GM18873 (cell line): ENCODE measurements around the gene CENPC.
A peak's percentile ranks its signal among the peaks of the same experiment; 100 is the strongest.
"Not testable (repeated sequence)": the region's sequence is repeated elsewhere in the genome, so short reads cannot be mapped to it uniquely, and the experiment has no call there.

Experiments used
- ATAC-seq: cut with Tn5 transposase; IDR thresholded peaks from one replicate; pipeline ENCODE4 v1.9.1; 2021; ENCODE audit warnings: mild to moderate bottlenecking, moderate library complexity, moderate number of reproducible peaks; ENCODE audit not compliant: unreplicated experiment, low FRiP score

CENPC gene

GRCh38 chr4:67554096-67554495 lies 8.8 kb upstream of the CENPC start:
- no peak for ATAC-seq

- not testable (repeated sequence) for ATAC-seq
Measured at GRCh38 chr4:67552146-67552792, 7.0 kb upstream of the CENPC start.

- peak; percentile 45 for ATAC-seq
Measured at GRCh38 chr4:67550857-67551256, 5.6 kb upstream of the CENPC start.

GRCh38 chr4:67550451-67550850 lies 5.1 kb upstream of the CENPC start:
- ATAC-seq: peak; percentile 33

- peak; percentile 34 for ATAC-seq
Measured at GRCh38 chr4:67549123-67549522, 3.8 kb upstream of the CENPC start.

- no peak for ATAC-seq
Measured at GRCh38 chr4:67546971-67547370, 1.7 kb upstream of the CENPC start.

- no peak for ATAC-seq
Measured at GRCh38 chr4:67546004-67546356, 677 bp upstream of the CENPC start.

- no peak for ATAC-seq
Measured at GRCh38 chr4:67542076-67542475, 3.2 kb downstream of the CENPC start.

- ATAC-seq: no peak
Measured at GRCh38 chr4:67539830-67540229, 5.5 kb downstream of the CENPC start.

- no peak for ATAC-seq
Measured at GRCh38 chr4:67535280-67535840, 9.9 kb downstream of the CENPC start.

GRCh38 chr4:67533112-67533511 lies 12.2 kb downstream of the CENPC start:
- ATAC-seq: no peak

GRCh38 chr4:67532397-67532796 lies 12.9 kb downstream of the CENPC start:
- ATAC-seq: not testable (repeated sequence)

GRCh38 chr4:67531379-67531962 lies 13.8 kb downstream of the CENPC start:
- no peak for ATAC-seq

GRCh38 chr4:67524140-67524539 lies 21.2 kb downstream of the CENPC start:
- ATAC-seq: not testable (repeated sequence)

- ATAC-seq: no peak
Measured at GRCh38 chr4:67522851-67523671, 22.2 kb downstream of the CENPC start.

- no peak for ATAC-seq
Measured at GRCh38 chr4:67522230-67522629, 23.1 kb downstream of the CENPC start.

GRCh38 chr4:67521506-67521905 lies 23.8 kb downstream of the CENPC start:
- peak; percentile 93 for ATAC-seq

GRCh38 chr4:67520141-67520540 lies 25.2 kb downstream of the CENPC start:
- ATAC-seq: no peak

GRCh38 chr4:67512501-67512900 lies 32.8 kb downstream of the CENPC start:
- no peak for ATAC-seq

GRCh38 chr4:67500373-67500772 lies 44.9 kb downstream of the CENPC start:
- ATAC-seq: no peak

- no peak for ATAC-seq
Measured at GRCh38 chr4:67499799-67500198, 45.5 kb downstream of the CENPC start.
